H1 (cell line): ENCODE data around the gene APOL4. TPM values are rescaled to one million over a fixed set of nuclear protein-coding genes. Genes with fewer than 3 reads are reported as not detected.
A peak's percentile ranks its signal among the peaks of the same experiment; 100 is the strongest.

Experiments
- CTCF ChIA-PET: fragments of 300-600 bp; sonication (Branson Sonifier 250); formaldehyde crosslinking; loops from one replicate; lab custom pipeline; 2021; ENCODE audit not compliant: partially characterized antibody; lab: Charles Lee
- POLR2A ChIA-PET: fragments of 300-600 bp; sonication (Branson Sonifier 250); formaldehyde crosslinking; loops from one replicate; lab custom pipeline; 2021; ENCODE audit warnings: inconsistent platforms; ENCODE audit not compliant: partially characterized antibody; lab: Charles Lee
- DNase-seq, 2 experiments: peaks; one replicate each; pipeline versions ENCODE4 v3.0.0 to v3.0.0-alpha.2; 2010 to 2022; ENCODE audit warnings: low spot score in 2 of 2, low read depth in 1 of 2, mixed read lengths in 1 of 2
- FAIRE-seq: peaks from 2 replicates; lab custom pipeline; 2011; peaks lifted over from hg19 to GRCh38; lab: Jason Lieb, UNC
- H2AFZ ChIP-seq: 2 replicates; pipeline ENCODE4 v1.8.1; 2012; ENCODE audit warnings: low read length, inconsistent platforms
- H2AK5ac ChIP-seq: 2 replicates; pipeline ENCODE4 v1.6.1; 2013; ENCODE audit warnings: low read depth, low read length
- H2BK120ac ChIP-seq: replicated peaks from 2 replicates; pipeline ENCODE3; 2013; ENCODE audit warnings: low read depth, low read length, inconsistent platforms
- H2BK12ac ChIP-seq: 2 replicates; pipeline ENCODE4 v1.6.1; 2013; ENCODE audit warnings: low read depth, low read length
- H2BK15ac ChIP-seq: 2 replicates; pipeline ENCODE4 v1.6.1; 2013; ENCODE audit warnings: low read length
- H2BK20ac ChIP-seq: 2 replicates; pipeline ENCODE4 v1.6.1; 2013; ENCODE audit warnings: low read length
- H2BK5ac ChIP-seq: 2 replicates; pipeline ENCODE4 v1.6.1; 2013; ENCODE audit warnings: low read depth, low read length
- H3K14ac ChIP-seq: 2 replicates; pipeline ENCODE4 v1.6.1; 2013; ENCODE audit warnings: inconsistent platforms; ENCODE audit not compliant: insufficient read length
- H3K18ac ChIP-seq: 2 replicates; pipeline ENCODE4 v1.6.1; 2013; ENCODE audit warnings: low read length; ENCODE audit errors: extremely low read depth
- H3K23ac ChIP-seq: 2 replicates; pipeline ENCODE4 v1.6.1; 2013; ENCODE audit warnings: inconsistent platforms; ENCODE audit not compliant: insufficient read length
- H3K23me2 ChIP-seq: 2 replicates; pipeline ENCODE4 v1.6.1; 2013; ENCODE audit warnings: low read depth, low read length
- H3K27ac ChIP-seq: 2 replicates; pipeline ENCODE4 v1.6.1; 2011; ENCODE audit warnings: low read depth, low read length, inconsistent platforms
- H3K27me3 ChIP-seq, 4 experiments: replicated peaks in 1 of 4; 1 replicate in 1 of 4; 2 replicates in 3 of 4; pipeline versions ENCODE4 v1.6.1 to v1.8.1; 2011 to 2013; ENCODE audit warnings: low read length in 3 of 4, mild to moderate bottlenecking in 3 of 4, inconsistent platforms in 2 of 4, mixed read lengths in 2 of 4, moderate library complexity in 1 of 4; ENCODE audit not compliant: control insufficient read depth in 3 of 4, insufficient read depth in 3 of 4; ENCODE audit errors: extremely low read depth in 1 of 4
- H3K36me3 ChIP-seq, 4 experiments: 2 replicates each; pipeline versions ENCODE4 v1.6.1 to v1.8.1; 2011 to 2013; ENCODE audit warnings: mild to moderate bottlenecking in 4 of 4, low read length in 3 of 4, moderate library complexity in 2 of 4, control low read depth in 1 of 4, inconsistent platforms in 1 of 4; ENCODE audit not compliant: insufficient read depth in 4 of 4, control insufficient read depth in 2 of 4
- H3K4ac ChIP-seq: replicated peaks from 2 replicates; pipeline ENCODE3; 2013; ENCODE audit warnings: low read length, low read depth, mixed read lengths, inconsistent platforms; ENCODE audit not compliant: insufficient read length
- H3K4me1 ChIP-seq, 4 experiments: replicated peaks in 1 of 4; 1 replicate in 1 of 4; 2 replicates in 3 of 4; pipeline versions ENCODE4 v1.6.1 to v1.8.1; 2011 to 2013; ENCODE audit warnings: low read length in 3 of 4, inconsistent platforms in 2 of 4, mixed read lengths in 1 of 4; ENCODE audit not compliant: insufficient read depth in 4 of 4, control insufficient read depth in 3 of 4
- H3K4me2 ChIP-seq, 2 experiments: 2 replicates each; pipeline versions ENCODE4 v1.6.1 to v1.8.1; 2011 to 2013; ENCODE audit warnings: low read depth in 2 of 2, low read length in 2 of 2, control low read depth in 1 of 2, inconsistent platforms in 1 of 2, mild to moderate bottlenecking in 1 of 2; ENCODE audit not compliant: insufficient read depth in 1 of 2
- H3K4me3 ChIP-seq, 4 experiments: fragments of 200-600, 300-600 bp in 1 of 4; sonication (generic), shearing (Covaris generic), sonication (Bioruptor Twin) in 1 of 4; 2 replicates each; pipeline versions ENCODE4 v1.5.1 to v1.8.1; 2011 to 2016; ENCODE audit warnings: low read length in 4 of 4, low read depth in 3 of 4, control low read depth in 2 of 4, inconsistent platforms in 2 of 4, mild to moderate bottlenecking in 2 of 4, mixed read lengths in 1 of 4, moderate library complexity in 1 of 4; ENCODE audit not compliant: insufficient read depth in 2 of 4; ENCODE audit errors: extremely low read depth in 1 of 4
- H3K56ac ChIP-seq: replicated peaks from 2 replicates; pipeline ENCODE3; 2013; ENCODE audit warnings: low read depth, mild to moderate bottlenecking, mixed read lengths, low read length, inconsistent platforms; ENCODE audit not compliant: insufficient read length
- H3K79me1 ChIP-seq: 2 replicates; pipeline ENCODE4 v1.6.1; 2013; ENCODE audit warnings: low read depth, low read length, control low read depth
- H3K79me2 ChIP-seq, 2 experiments: 2 replicates each; pipeline versions ENCODE4 v1.6.1 to v1.8.1; 2012 to 2013; ENCODE audit warnings: low read length in 2 of 2, mild to moderate bottlenecking in 2 of 2, inconsistent platforms in 1 of 2; ENCODE audit not compliant: insufficient read depth in 2 of 2, control insufficient read depth in 1 of 2
- H3K9ac ChIP-seq, 4 experiments: replicated peaks in 1 of 4; 1 replicate in 1 of 4; 2 replicates in 3 of 4; pipeline versions ENCODE4 v1.6.1 to v1.8.1; 2011 to 2013; ENCODE audit warnings: low read depth in 3 of 4, low read length in 3 of 4, control low read depth in 2 of 4, mild to moderate bottlenecking in 2 of 4, moderate library complexity in 2 of 4, inconsistent platforms in 1 of 4; ENCODE audit errors: extremely low read depth in 1 of 4
- H3K9me3 ChIP-seq, 2 experiments: 2 replicates each; pipeline versions ENCODE4 v1.6.1 to v1.8.1; 2012 to 2013; ENCODE audit warnings: mild to moderate bottlenecking in 2 of 2, moderate library complexity in 2 of 2, control low read depth in 1 of 2, inconsistent platforms in 1 of 2, low read depth in 1 of 2, low read length in 1 of 2, mixed read lengths in 1 of 2; ENCODE audit not compliant: insufficient read depth in 2 of 2
- H4K20me1 ChIP-seq, 2 experiments: replicated peaks in 1 of 2; 2 replicates each; pipeline versions ENCODE3 to v1.8.1; 2011 to 2013; ENCODE audit warnings: inconsistent platforms in 2 of 2, low read length in 2 of 2, mild to moderate bottlenecking in 1 of 2; ENCODE audit not compliant: insufficient read depth in 2 of 2, control insufficient read depth in 1 of 2
- H4K5ac ChIP-seq: 2 replicates; pipeline ENCODE4 v1.6.1; 2013; ENCODE audit warnings: low read length, low read depth, mixed read lengths, inconsistent platforms; ENCODE audit not compliant: insufficient read length
- H4K8ac ChIP-seq: 2 replicates; pipeline ENCODE4 v1.8.0; 2013; ENCODE audit warnings: mild to moderate bottlenecking, moderate library complexity, low read length, inconsistent platforms; ENCODE audit not compliant: insufficient read depth; ENCODE audit errors: extremely low read depth
- H4K91ac ChIP-seq: replicated peaks from 2 replicates; pipeline ENCODE3; 2013; ENCODE audit warnings: low read length, mixed read lengths, inconsistent platforms; ENCODE audit not compliant: insufficient read length
- BACH1 ChIP-seq: IDR thresholded peaks from 2 replicates; pipeline ENCODE4 v1.6.1; 2012; ENCODE audit warnings: low read length, improper control_type of control experiment
- CHD1 ChIP-seq: IDR thresholded peaks from 2 replicates; pipeline ENCODE4 v1.6.1; 2012; ENCODE audit warnings: low read depth, low read length, improper control_type of control experiment
- FOSL1 ChIP-seq: IDR thresholded peaks from 2 replicates; pipeline ENCODE4 v1.6.1; 2011; ENCODE audit warnings: mild to moderate bottlenecking, low read depth, low read length, moderate library complexity; ENCODE audit not compliant: insufficient read depth
- GABPA ChIP-seq: IDR thresholded peaks from 2 replicates; pipeline ENCODE4 v1.6.1; 2011; ENCODE audit warnings: mild to moderate bottlenecking, low read length, moderate library complexity, borderline replicate concordance; ENCODE audit not compliant: insufficient read depth
- POLR2AphosphoS5 ChIP-seq: IDR thresholded peaks from 2 replicates; pipeline ENCODE4 v1.6.1; 2011; ENCODE audit warnings: low read depth, low read length
- RAD21 ChIP-seq, 2 experiments: IDR thresholded peaks in 1 of 2; conservative IDR thresholded peaks in 1 of 2; 2 replicates each; pipeline ENCODE4 v1.6.1; 2011; ENCODE audit warnings: low read depth in 2 of 2, low read length in 2 of 2, improper control_type of control experiment in 1 of 2, inconsistent platforms in 1 of 2, mild to moderate bottlenecking in 1 of 2, moderate library complexity in 1 of 2
- RBBP5 ChIP-seq: IDR thresholded peaks from 2 replicates; pipeline ENCODE4 v1.7.1; 2012; ENCODE audit warnings: low read depth, mild to moderate bottlenecking, inconsistent platforms, low read length, moderate library complexity, borderline replicate concordance
- SIRT6 ChIP-seq: IDR thresholded peaks from one replicate; pipeline ENCODE4 v1.7.1; 2012; ENCODE audit warnings: low read length, inconsistent platforms
- YY1 ChIP-seq: IDR thresholded peaks from 2 replicates; pipeline ENCODE4 v1.6.1; 2011; ENCODE audit warnings: low read depth, mild to moderate bottlenecking, low read length
- WGBS, 2 experiments: shearing (Covaris generic) in 1 of 2; methylation state at CpG; one replicate each; pipeline versions ENCODE4 v1.1.6 to v1.1.7; 2013 to 2015; ENCODE audit warnings: low lambda C conversion rate in 2 of 2, mixed read lengths in 2 of 2, inconsistent platforms in 1 of 2, low coverage in 1 of 2, missing lambda C conversion rate in 1 of 2; ENCODE audit not compliant: insufficient replicate concordance in 2 of 2, insufficient coverage in 1 of 2, insufficient read length in 1 of 2; ENCODE audit errors: extremely low coverage in 1 of 2, missing lambda C conversion rate in 1 of 2; 5-methylcytosine and 5-hydroxymethylcytosine counted together
- polyA plus RNA-seq, 7 experiments: library from polyadenylated mRNA; depleted of rRNA in 3 of 7; stranded (reverse) in 5 of 7; unstranded in 2 of 7; fragments of >200 nt in 5 of 7; fragments of 200-250 nt in 2 of 7; gene quantifications; 1 replicate in 5 of 7; 2 replicates in 1 of 7; 4 replicates in 1 of 7; pipeline versions ENCODE4 v1.2.1 to v1.2.3, GENCODE V29; 2011 to 2013; ENCODE audit warnings: missing spikeins in 2 of 7, mixed read lengths in 2 of 7
- total RNA-seq: library from RNA; stranded (reverse); fragmentation: NEBNext Ultra II Directional; extraction: Animal tissue kit (Norgen Biotek cat#: 25700); gene quantifications from 2 replicates; pipeline ENCODE4 v1.2.1, GENCODE V29; 2021
- TF ChIP-seq, protein P1 (sequence below): IDR thresholded peaks from 2 replicates; pipeline ENCODE4 v1.6.1; 2012; ENCODE audit warnings: low read length, inconsistent platforms

APOL4 gene
- total and polyA plus RNA-seq, 2 of the 8 experiments (the other 6 are each of a cell fraction or from before 2014, with no cell fraction given) = 0.02 TPM; not detected in 1

DNA sequence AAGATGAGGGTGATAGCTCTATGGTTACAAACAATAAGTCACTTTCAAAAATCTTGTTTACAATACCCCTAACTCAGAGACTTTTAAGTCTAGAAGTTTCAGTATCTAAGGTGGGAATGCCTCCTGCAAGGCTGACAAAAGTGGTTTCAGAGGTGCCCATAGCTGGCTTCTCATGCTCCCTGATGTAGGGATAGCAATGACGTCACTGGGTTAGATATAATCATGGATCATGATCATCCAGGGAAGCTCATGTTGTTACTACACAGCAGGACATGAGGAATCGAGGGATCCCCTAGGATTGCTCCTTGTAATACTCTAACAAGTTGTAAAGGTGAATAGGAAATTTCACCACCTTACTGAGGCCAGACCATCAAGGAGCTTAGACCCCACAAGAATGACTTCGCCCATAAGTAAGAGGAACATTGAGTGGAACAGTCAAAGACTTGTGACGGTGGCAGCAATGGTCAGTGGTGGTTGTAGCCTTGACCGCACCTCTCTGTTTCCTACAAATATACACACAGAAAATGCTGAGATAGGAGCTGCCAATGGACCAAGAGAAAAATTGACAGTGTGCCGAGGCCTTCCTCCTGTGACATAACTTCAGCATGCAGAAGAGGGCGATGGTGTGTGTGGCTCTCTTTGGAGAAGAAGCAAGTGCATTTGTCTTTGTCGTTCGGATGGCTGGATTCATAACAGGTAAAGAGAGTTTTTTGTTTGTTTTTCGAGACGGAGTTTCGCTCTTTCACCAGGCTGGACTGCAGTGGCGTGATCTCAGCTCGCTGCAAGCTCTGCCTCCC, 15.6 kb downstream of the APOL4 start:
- Histone ChIP-seq H2BK5ac (no peak overlapping the region), H3K79me2 (no peaks in the 10 kb centered on the region), H3K4me1 (peaks cover 0 to 5% (median 4%) of the 10 kb centered on the region in 4 experiments; a peak in 3 of 7 replicates), H4K8ac (no peak overlapping the region), H4K20me1 (no peaks in the 10 kb centered on the region), H2BK12ac (no peak overlapping the region), H4K91ac (no peak overlapping the region), H3K27me3 (no peaks in the 10 kb centered on the region; a peak in 1 of 7 replicates), H3K4me2 (no peak overlapping the region), H3K56ac (no peak overlapping the region), H3K23me2 (no peaks in the 10 kb centered on the region), H4K5ac (no peak overlapping the region), H2BK120ac (no peak overlapping the region), H3K23ac (no peak overlapping the region), H3K18ac (no peak overlapping the region), H2AFZ (no peak overlapping the region), H3K4me3 (no peak overlapping the region), H3K36me3 (no peaks in the 10 kb centered on the region), H3K9me3 (no peaks in the 10 kb centered on the region), H3K9ac (no peak overlapping the region), H2AK5ac (no peak overlapping the region), H3K27ac (no peak overlapping the region), H2BK20ac (no peak overlapping the region), H2BK15ac (no peak overlapping the region), H3K79me1 (no peaks in the 10 kb centered on the region), H3K14ac (no peak overlapping the region), H3K4ac (no peak overlapping the region)
- DNase-seq = no peak
- FAIRE-seq = no peak
- WGBS, 2 experiments = 88% methylated on average over 14 of the region's 14 CpGs; no CpG with 5 or more reads in 1 of the 2 experiments
- CTCF ChIA-PET = interaction anchor here (0.8 to 2.2 kb wide), 18 partner anchors 8 to 301 kb away, joined by 3 to 7 read pairs (median 4); partner anchors contain the start of gene APOL4
- POLR2A ChIA-PET = interaction anchor here (0.6 to 0.9 kb wide), 2 partner anchors 10 to 58 kb away, joined by 3 read pairs; no protein-coding TSS in a partner anchor
- TF ChIP-seq POLR2AphosphoS5 (no peak), SIRT6 (no peak), RAD21 (IDR thresholded peaks at IDR 0.05 in 1 of 2, conservative IDR thresholded peaks at IDR 0.05 in 1 of 2; ENCODE audit: low read depth in 2 of 2, low read length in 2 of 2) (peak in 1 of 2 experiments; percentile 17; a peak in 2 of 4 replicates), CHD1 (no peak), BACH1 (no peak), YY1 (no peak), FOSL1 (no peak), GABPA (no peak), RBBP5 (no peak)
- TF ChIP-seq, protein P1, sequence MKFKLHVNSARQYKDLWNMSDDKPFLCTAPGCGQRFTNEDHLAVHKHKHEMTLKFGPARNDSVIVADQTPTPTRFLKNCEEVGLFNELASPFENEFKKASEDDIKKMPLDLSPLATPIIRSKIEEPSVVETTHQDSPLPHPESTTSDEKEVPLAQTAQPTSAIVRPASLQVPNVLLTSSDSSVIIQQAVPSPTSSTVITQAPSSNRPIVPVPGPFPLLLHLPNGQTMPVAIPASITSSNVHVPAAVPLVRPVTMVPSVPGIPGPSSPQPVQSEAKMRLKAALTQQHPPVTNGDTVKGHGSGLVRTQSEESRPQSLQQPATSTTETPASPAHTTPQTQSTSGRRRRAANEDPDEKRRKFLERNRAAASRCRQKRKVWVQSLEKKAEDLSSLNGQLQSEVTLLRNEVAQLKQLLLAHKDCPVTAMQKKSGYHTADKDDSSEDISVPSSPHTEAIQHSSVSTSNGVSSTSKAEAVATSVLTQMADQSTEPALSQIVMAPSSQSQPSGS = no peak
